Left ventricle myocardium inferior (tissue), 1 donor: ENCODE data around the gene CHRM5. TPM values are rescaled to one million over a fixed set of nuclear protein-coding genes. Genes with fewer than 3 reads are reported as not detected.

Experiments used
- DNase-seq: peaks from one replicate; pipeline ENCODE4 v3.0.0-alpha.2; 2020
- H3K27ac ChIP-seq: fragments of 200-600 bp; replicated peaks from 2 replicates; pipeline ENCODE4 v1.8.0; 2021
- H3K27me3 ChIP-seq: fragments of 200-600 bp; 2 replicates; pipeline ENCODE4 v1.8.0; 2021; ENCODE audit warnings: low read depth
- H3K36me3 ChIP-seq: fragments of 200-600 bp; 2 replicates; pipeline ENCODE4 v1.8.0; 2021
- H3K4me1 ChIP-seq: fragments of 200-600 bp; 2 replicates; pipeline ENCODE4 v1.8.0; 2021
- H3K4me3 ChIP-seq: fragments of 200-600 bp; 2 replicates; pipeline ENCODE4 v1.8.0; 2021; ENCODE audit warnings: mild to moderate bottlenecking, moderate library complexity
- H3K9me3 ChIP-seq: fragments of 200-600 bp; replicated peaks from 2 replicates; pipeline ENCODE4 v1.8.0; 2021
- CTCF ChIP-seq: fragments of 200-600 bp; IDR thresholded peaks from 2 replicates; pipeline ENCODE4 v1.8.0; 2021; ENCODE audit warnings: antibody characterized with exemption, mild to moderate bottlenecking, borderline replicate concordance
- intact Hi-C: fragments of 100-400 bp; cut with micrococcal nuclease; formaldehyde crosslinking; loops from one replicate; pipeline ENCODE4 v1.11.0; 2022
- long read RNA-seq: library from polyadenylated mRNA; unstranded; transcript quantifications from one replicate; pipeline ENCODE4 v2.0.0, GENCODE V29; 2021
- total RNA-seq: library from RNA; stranded (reverse); fragmentation: NEBNext Ultra II Directional; extraction: Animal tissue kit (Norgen Biotek cat#: 25700); gene quantifications from one replicate; pipeline ENCODE4 v1.2.1, GENCODE V29; 2021
- donor health status: DM: no; HTN: yes; CAD: no; lungs with severe emphysema.

The CHRM5 gene
- not detected for total RNA-seq
- long read RNA-seq = 0 reads

GRCh38 chr15:33968224-33968623, at the start of gene CHRM5:
TSS of gene CHRM5 (plus strand) at chr15:33968497. CDS start at chr15:34062718, 94,221 bp downstream.
- DNase-seq = no peak
- Histone ChIP-seq H3K4me1 (peaks cover 3% of the 10 kb centered on the region), H3K9me3 (no peaks in the 10 kb centered on the region), H3K36me3 (no peaks in the 10 kb centered on the region), H3K27me3 (no peaks in the 10 kb centered on the region), H3K27ac (no peak within 1 kb of the TSS), H3K4me3 (no peak within 1 kb of the TSS)
- TF ChIP-seq CTCF = no peak
- intact Hi-C loops = loop anchor here (5.0 kb wide), 1 partner anchor 226 kb away; no protein-coding TSS in a partner anchor

DNA sequence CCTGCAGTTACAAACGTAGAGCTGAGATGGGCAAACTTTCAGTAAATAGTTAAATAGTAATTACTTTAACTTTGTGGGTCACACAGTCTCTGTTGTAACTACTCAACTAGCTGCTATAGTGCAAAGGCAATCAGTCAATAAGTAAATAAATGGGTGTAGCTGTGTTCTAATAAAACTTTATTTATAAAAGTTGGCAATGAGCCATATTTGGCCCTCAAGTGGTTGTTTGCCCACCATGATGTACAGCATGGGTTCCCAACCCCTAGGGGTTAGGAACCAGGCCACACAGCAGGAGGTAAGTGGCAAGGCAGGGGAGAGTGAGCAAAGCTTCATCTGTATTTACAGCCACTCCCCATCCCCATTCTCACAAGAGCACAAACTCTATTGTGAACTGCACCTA, 44.9 kb upstream of the CHRM5 start:
- Histone ChIP-seq H3K4me3 (no peak overlapping the region), H3K9me3 (no peaks in the 10 kb centered on the region), H3K4me1 (no peaks in the 10 kb centered on the region), H3K36me3 (no peaks in the 10 kb centered on the region), H3K27ac (no peak overlapping the region), H3K27me3 (no peaks in the 10 kb centered on the region)
- intact Hi-C loops = no loop called here
- no peak for TF ChIP-seq CTCF
- DNase-seq = no peak

- no peaks in the 10 kb centered on the region for H3K27me3 ChIP-seq
- no peak overlapping the region for H3K27ac ChIP-seq
- no peaks in the 10 kb centered on the region for H3K36me3 ChIP-seq
- no peaks in the 10 kb centered on the region for H3K9me3 ChIP-seq
- no peak for TF ChIP-seq CTCF
- H3K4me3 ChIP-seq = no peak overlapping the region
- H3K4me1 ChIP-seq = no peaks in the 10 kb centered on the region
- DNase-seq = no peak
- intact Hi-C loops = no loop called here
Measured at GRCh38 chr15:33926260-33926659, 42.0 kb upstream of the CHRM5 start.

DNA sequence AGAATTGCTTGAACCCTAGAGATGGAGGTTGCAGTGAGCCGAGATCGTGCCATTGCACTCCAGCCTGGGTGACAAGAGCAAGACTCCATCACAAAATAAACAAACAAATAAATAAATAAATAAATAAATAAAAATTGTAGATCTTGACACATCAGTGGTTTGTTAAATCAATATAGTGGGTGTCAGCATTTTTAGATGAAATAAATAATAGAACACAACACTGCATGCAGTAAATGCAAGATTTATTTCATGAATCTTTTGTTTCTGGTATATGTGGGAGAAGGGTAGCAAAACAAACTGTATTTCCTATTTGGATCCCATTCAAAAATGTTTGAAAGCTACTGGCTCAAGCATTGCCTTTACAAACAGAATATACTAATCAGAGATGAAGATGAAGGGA, 35.6 kb upstream of the CHRM5 start:
- H3K27me3 ChIP-seq = no peaks in the 10 kb centered on the region
- no peak overlapping the region for H3K27ac ChIP-seq
- intact Hi-C loops = no loop called here
- no peaks in the 10 kb centered on the region for H3K36me3 ChIP-seq
- no peak for TF ChIP-seq CTCF
- no peak for DNase-seq
- no peak overlapping the region for H3K4me3 ChIP-seq
- no peaks in the 10 kb centered on the region for H3K9me3 ChIP-seq
- H3K4me1 ChIP-seq = peaks cover 12% of the 10 kb centered on the region

GRCh38 chr15:33934396-33934795, 33.9 kb upstream of the CHRM5 start:
- intact Hi-C loops = no loop called here
- Histone ChIP-seq H3K4me3 (no peak overlapping the region), H3K9me3 (no peaks in the 10 kb centered on the region), H3K27ac (no peak overlapping the region), H3K4me1 (peaks cover 12% of the 10 kb centered on the region), H3K27me3 (no peaks in the 10 kb centered on the region), H3K36me3 (no peaks in the 10 kb centered on the region)
- no peak for TF ChIP-seq CTCF
- DNase-seq = no peak

DNA sequence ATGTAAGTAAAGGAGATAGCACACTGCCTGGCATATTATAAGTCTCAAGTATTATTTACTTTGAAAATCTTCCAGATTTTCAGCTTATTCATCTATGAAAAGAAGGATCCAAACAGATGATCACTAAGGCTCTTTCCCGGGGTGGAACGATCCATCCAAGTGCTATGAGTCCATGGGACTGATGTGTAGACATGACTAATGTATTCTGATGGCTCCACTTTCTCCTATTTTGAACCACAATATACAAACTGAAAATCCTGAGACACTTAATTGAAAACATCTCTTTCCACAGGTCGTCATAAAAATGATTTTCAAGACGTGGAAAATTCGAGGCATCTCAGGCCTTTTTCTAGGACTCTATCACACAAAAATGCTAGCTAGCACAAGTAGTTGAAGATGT, 33.4 kb upstream of the CHRM5 start:
- Histone ChIP-seq H3K27me3 (no peaks in the 10 kb centered on the region), H3K36me3 (no peaks in the 10 kb centered on the region), H3K4me3 (no peak overlapping the region), H3K4me1 (peaks cover 12% of the 10 kb centered on the region), H3K27ac (no peak overlapping the region), H3K9me3 (no peaks in the 10 kb centered on the region)
- no peak for TF ChIP-seq CTCF
- no peak for DNase-seq
- intact Hi-C loops = no loop called here
